GM18868 (cell line): Measurements from ENCODE around the gene HSD17B4.
"Not testable (repeated sequence)": the region's sequence is repeated elsewhere in the genome, so short reads cannot be mapped to it uniquely, and the experiment has no call there.

ENCODE experiments used
- ATAC-seq: cut with Tn5 transposase; IDR thresholded peaks from one replicate; pipeline ENCODE4 v1.9.1; 2021; ENCODE audit warnings: mild to moderate bottlenecking, moderate library complexity; ENCODE audit not compliant: unreplicated experiment

The HSD17B4 gene

DNA sequence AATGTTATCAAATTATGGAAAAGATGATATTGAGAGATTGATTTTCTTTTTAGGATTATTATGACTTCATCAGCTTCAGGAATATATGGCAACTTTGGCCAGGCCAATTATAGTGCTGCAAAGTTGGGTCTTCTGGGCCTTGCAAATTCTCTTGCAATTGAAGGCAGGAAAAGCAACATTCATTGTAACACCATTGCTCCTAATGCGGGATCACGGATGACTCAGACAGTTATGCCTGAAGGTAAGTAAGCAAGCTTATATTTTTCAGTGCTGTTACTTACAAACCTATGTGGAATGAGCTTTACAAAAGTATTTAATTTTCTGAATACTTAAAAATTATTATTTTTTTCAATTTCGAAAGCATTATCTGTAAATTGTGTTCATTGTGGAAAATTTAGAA is 26.5 kb downstream of the HSD17B4 start:
- no peak for ATAC-seq

DNA sequence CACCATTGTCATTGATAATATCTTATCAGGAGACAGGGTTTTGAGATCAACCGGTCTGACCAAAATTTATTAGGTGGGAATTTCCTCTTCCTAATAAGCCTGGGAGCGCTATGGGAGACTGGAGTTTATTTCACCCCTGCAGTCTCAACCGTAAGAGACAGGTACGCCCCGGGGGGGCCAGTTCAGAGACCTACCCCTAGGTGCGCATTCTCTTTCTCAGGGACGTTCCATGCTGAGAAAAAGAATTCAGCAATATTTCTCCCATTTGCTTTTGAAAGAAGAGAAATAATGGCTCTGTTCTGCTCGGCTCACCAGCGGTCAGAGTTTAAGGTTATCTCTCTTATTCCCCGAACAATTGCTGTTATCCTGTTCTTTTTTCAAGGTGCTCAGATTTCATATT is 28.3 kb downstream of the HSD17B4 start:
- not testable (repeated sequence) for ATAC-seq

DNA sequence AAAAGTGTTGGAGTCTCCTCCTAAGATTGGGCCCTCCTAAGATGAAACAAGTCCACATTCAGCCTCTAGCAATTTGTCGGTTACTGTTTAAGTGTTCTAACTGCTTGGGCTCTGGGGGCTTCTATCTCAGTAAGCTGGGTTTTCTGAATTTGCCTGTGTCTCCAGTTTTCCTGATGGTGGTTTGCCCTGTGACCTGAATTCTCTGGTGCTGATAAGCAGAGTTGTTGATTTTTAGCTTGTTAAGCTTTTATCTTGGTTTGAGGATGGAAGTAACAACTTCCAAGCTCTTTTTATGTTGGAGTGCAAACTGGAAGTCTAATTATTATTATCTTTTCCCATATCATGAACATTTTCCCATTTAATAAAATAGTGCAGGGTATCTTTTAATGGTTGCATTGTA is 30.9 kb downstream of the HSD17B4 start:
- ATAC-seq, result no peak

DNA sequence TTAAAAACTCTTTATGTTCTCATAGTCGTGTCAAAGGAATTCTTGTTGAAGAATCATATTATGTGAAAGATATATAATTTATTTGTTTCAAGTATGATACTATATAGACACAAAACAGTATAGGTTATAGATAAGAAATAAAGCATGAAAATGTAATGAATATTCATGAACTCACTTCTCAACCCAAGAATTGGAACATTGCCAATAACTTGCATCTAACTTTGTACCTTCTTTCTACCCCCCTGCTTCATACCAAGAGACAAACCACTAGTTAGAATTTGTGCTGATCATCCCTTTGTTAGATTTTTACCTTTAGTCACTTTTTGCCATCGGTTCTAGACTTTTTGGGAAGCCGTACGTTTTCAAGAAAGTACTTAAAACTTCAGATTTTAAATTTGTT is 32.6 kb downstream of the HSD17B4 start:
- ATAC-seq, result no peak

DNA sequence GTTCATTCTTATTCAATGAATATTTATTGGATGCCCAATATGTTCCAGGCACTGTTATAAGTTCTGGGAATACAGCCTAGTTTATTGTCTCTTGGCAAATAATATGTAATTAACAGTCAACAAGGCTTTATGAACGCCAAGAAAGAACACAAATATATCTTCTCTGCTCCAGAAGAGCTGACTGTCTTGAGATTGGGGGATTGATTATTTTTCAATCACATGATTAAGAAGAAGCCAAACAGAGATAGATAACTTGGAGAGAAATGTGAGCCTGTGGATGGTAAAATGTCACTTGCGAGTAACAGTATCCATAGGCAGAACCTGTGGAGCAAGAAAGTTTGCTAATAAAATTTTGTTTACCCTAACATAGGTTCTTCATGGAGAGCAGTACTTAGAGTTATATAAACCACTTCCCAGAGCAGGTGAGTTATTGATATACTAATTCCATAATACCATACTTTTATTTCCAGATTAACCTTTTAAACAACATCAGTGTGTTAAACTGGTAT is 49.4 kb downstream of the HSD17B4 start:
- no peak for ATAC-seq

DNA sequence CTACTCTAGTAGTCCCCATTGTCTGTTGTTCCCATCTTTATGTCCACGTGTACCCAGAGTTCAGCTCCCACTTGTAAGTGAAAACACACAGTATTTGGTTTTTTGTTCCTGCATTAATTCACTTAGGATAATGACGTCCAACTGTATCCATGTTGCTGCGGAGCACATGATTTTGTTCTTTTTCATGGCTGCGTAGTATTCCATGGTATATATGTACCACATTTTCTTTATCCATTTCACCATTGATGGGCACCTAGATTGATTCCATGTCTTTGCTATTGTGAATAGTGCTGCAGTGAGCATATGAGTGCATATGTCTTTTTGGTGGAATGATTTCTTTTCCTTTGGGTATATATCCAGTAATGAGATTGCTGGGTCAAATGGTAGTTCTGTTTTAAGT is 51.6 kb downstream of the HSD17B4 start:
- not testable (repeated sequence) for ATAC-seq

DNA sequence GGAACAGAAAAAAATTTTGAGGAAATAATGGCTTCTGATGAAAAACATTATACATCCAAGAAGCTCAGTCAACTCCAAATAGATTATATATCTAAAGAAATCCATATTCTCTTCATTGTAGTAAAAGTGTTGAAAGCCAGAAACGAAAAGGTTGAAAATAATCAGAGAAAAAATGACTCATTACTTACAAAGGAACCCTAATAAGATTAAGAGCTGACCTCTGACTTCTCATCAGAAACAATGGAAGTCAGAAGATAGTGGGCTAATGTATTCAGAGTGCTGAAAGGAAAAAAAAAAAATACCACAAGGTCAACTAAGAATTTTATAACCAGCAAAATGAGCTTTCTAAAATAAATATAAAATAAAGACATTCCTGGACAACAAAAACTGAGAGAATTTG is 60.0 kb downstream of the HSD17B4 start:
- no peak for ATAC-seq

DNA sequence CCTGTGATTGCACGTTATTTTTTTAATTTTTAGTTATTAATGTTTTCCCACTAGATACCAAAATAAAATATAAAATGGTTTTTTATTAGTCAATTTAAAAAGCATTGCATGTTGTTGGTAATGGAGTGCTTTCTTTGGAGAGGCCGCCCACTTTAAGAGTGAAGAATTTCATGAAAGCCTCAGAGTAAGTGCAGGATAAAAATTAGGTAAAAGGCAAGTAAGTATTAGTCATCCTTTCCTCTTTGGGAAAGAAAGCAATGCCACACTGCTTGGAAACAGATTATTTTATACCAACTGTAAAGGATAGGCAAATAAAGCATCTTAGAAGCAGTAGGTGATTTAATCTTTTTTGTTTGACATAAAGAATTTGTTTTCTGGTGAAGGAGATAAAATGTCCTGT is 62.9 kb downstream of the HSD17B4 start:
- no peak for ATAC-seq

DNA sequence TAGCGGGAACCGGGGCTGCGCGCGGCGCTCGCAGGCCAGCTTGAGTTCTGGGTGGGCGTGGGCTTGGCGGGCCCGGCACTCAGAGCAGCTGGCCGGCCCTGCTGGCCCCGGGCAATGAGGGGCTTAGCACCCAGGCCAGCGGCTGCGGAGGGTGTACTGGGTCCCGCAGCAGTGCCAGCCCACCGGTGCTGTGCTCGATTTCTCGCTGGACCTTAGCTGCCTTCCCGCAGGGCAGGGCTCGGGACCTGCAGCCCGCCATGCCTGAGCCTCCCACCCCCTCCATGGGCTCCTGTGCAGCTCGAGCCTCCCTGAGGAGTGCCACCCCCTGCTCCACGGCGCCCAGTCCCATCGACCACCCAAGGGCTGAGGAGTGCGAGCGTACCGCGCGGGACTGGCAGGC is 64.8 kb downstream of the HSD17B4 start:
- ATAC-seq, result not testable (repeated sequence)

DNA sequence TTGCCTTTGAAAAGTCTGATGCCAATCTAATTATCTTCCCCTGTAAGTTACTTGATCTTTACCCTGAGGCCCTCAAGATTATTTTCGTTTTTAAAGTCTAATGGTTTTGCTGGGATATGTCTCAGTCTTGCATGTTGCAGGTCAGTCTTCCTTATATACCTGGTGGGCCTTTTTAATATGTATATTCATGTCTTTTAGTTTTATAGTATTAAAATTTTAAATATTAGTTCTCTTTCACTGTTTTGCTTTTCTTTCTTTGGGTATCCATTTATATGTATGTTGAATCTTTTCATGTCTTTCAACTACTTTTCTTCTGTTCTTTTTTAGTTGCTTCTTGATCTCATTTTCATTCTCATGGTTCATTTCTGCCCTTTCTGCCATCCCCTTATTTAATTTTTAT is 68.9 kb downstream of the HSD17B4 start:
- no peak for ATAC-seq

DNA sequence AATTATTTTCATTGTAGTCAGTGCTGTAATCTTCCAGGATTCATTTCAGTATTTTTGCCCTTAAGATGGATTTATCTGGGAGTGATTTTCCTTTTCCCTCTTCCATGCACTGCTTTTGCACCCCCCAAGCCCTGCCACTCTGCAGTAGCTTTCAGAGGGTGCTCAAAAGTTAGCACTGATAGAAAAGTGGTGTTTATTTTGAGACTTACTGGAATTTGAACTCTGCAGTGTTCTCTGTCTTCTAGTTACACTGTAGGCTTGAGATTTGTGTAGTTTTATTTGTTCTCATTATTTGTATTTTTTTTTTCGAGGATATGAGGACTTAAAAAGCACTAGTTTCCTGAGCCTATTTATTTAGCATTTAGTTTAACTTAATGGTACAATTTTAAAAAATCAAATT is 70.5 kb downstream of the HSD17B4 start:
- ATAC-seq, result no peak

DNA sequence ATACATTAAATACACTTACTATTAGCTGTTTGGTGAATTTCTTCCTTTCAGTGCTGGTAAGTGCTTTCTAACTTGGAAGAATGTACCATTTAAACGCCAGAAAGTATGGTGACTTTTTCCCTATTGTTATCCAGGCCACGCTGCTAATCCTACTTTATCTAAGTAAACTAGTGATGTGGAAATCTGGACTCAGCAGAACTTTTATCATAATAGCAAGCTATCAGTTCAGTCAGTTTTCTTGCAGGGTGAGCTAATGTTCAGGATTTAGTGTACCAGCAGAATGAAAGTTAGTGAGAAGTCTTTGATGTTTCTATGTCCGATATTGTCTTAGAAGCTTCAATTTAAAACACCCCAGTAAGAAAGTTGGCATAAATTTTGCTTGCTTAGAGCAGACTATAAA is 72.2 kb downstream of the HSD17B4 start:
- ATAC-seq, result no peak

DNA sequence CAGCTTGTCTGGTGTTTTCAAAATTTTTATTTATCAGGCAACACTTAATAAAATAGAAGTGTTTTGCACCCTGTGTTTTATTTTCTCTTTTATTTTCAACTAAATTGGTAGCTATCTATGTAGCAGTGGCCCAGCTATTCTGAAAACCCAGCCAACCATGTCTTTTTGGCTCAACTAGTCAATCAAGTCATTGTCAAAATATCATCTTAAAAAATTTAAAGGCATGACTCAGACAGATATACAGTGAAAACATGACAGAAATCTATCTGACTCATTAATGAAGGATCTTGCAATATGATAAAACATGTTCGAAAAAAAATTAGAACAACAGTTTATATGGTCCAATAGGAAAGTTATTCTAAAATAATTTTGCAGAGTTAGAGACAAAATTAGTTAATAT is 75.1 kb downstream of the HSD17B4 start:
- ATAC-seq, result no peak

DNA sequence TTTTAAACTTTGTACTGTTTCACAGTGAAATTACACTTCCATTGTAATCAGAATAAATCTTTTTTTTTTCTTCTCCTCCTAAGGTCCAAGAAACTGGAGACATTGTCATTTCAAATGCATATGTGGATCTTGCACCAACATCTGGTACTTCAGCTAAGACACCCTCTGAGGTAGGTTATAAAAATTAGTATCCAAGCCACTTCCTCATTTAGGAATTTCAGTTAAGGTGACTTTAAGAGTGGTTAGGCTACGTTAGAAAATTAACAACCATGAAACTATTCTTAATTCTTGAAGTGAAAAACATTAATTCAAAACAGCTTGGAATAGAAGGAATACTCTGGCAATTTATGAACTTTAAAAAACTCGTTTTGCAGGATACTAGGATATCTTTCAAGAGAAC is 77.5 kb downstream of the HSD17B4 start:
- ATAC-seq, result no peak

DNA sequence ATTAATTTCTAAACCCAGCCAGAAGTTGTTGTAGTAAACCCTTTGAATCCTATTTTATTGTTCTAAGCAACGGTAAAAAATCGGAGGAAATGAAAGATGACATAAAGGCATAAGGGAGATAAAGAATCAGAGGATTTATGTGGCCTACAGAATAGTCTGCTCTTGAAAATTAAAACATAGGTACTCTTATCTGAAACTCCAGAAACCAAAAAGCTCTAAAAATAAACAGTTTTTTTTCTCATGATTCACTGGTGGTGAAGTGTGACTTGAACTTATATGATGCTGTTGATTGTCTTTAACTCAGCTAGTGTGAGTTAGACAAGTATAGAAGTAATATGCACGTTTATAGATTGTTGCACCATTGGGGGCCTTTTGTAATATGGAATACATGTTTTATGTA is 80.3 kb downstream of the HSD17B4 start:
- no peak for ATAC-seq

DNA sequence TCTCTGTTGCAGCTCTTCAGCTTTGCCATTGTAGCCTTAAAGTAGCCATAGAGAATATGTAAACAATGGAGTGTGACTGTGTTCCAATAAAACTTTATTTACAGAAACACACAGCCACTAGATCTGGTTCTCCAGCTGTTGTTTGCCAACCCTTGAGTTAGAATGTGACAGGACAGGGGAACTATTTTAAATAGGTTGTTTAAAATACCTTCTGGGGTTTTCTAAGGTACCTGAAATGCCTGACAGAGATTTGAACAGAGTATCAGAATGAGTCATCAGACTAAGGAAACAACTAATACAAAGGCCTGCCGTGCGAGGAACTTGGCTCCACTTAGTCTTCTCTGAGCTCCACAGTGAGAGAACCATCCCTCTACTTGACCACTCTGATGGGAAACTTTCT is 85.4 kb downstream of the HSD17B4 start:
- ATAC-seq, result peak; percentile 100

DNA sequence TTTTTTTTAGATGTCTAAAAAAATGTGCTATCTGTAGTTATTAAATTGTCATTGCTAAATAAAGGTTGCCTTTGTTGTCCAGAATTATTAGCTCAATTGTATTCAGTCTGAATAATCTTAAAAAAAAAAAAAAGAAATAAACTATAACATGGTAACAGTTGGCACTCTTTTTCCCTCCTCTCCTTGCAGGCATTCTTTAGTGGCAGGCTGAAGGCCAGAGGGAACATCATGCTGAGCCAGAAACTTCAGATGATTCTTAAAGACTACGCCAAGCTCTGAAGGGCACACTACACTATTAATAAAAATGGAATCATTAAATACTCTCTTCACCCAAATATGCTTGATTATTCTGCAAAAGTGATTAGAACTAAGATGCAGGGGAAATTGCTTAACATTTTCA is 89.4 kb downstream of the HSD17B4 start:
- ATAC-seq, result no peak

DNA sequence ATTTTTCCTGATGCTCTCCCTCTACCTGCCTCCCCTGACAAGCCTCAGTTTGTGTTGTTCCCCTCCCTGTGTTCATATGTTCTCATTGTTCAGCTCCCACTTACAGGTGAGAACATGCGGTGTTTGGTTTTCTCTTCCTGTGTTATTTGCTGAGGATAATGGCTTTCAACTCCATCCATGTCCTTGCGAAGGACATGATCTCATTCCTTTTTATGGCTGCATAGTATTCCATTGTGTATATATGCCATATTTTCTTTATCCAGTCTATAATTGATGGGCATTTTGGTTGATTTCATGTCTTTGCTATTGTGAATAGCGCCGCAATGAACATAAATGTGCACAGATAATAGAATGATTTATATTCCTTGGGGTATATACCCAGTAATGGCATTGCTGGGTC is 99.5 kb downstream of the HSD17B4 start:
- ATAC-seq, result no peak

DNA sequence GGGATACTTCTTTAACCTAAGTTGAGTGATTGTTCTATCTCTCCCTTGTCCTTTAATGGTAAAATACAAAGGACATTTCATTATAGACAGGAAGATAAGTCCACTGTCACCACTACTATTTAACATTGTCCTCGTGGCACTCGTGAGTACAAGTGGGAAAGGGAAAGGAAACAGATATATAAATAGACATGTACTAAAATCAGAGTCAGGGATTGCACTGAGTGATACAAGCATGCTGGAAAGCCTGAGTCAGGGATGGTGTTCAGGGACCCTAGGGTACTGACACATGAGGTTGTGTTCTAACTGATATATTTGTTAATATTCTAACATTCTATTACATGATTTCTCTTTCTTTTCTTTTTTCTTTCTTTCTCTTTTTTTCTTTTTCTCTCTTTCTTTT is 102.3 kb downstream of the HSD17B4 start:
- no peak for ATAC-seq

DNA sequence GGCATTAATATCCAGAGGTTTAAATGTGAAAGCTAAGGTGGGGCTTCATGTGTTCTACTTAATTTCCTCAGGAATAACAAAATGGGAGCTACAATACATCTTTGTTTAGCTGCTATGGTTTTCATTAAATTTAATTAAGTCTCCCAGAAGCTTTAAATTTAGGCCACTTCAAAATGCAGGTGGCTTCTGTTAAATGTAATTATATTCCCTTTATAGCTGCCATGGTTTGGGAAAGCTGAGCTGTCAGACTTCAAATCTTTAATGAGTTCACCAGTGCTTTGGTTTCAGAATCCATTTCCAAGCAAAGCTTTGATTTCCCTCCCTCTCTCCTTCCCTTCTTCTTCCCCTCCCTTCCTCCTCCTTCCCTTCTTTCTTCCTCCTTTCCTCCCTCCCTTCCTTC is 118.6 kb downstream of the HSD17B4 start:
- ATAC-seq, result no peak

DNA sequence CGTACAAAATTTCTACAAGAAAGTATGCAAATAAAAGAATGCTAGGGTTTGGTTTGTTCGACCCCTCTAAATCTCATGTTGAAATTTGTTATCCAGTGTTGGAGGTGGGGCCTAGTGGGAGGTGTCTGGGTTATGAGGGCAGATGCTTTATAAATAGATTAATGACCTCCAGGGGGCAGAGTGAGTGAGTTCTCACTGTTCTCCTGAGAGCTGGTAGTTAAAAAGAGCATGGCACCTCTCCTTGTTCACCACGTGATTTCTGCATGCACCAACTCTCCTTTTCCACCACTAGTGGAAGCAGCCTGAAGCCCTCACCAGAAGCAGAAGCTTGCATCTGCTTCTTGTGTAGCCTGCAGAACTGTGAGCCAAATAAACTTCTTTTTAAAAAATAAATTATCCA is 126.6 kb downstream of the HSD17B4 start:
- peak; percentile 92 for ATAC-seq

DNA sequence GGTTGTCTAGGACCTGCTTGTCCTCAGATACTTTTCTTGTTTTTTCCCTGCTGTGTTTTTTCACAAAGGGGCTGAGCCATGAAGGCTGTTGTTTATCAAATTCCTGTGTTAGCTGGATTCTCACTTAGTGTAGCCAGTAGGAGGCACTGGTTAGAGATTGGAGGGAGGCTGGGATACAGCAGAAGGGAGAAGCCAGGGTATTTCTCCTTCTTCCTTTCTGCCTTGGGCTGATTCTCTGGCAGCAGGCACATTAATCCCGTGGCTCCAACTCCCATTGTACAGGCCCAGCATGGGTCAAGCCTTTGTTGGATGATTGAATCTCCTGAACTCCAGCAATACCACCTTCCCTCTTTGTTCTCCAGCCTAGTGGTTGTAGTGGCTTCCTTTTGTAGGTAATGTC is 130.7 kb downstream of the HSD17B4 start:
- ATAC-seq, result no peak

DNA sequence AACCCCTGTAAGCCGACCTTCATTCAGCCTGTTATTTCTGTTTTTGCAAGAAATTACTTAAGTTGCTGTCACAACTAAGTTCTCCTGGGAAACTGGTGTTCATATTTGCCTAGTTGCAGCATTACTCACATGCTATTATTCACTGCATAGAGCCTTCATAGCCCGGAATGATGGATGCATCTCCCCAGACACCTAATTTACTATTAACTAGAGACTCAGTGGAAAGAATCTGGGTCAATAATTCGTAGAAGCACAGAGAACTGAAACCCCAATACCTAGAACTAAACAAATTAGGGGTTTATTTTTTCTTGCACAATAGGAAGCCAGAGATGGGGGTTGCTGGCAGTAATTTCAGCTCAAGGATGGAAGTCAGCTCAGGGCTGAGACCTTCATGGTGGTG is 131.4 kb downstream of the HSD17B4 start:
- ATAC-seq, result no peak
